ENCODE data around the gene ZDHHC14. TPM values are rescaled to one million over a fixed set of nuclear protein-coding genes. Genes with fewer than 3 reads are reported as not detected.

ZDHHC14 gene
- total RNA-seq, 1 experiment from 2014 or later: 1.7 TPM

GRCh38 chr6:157669747-157670216, 288.8 kb downstream of the ZDHHC14 start:
- H3K9me3 Mint-ChIP-seq: no peaks in the 10 kb centered on the region; a peak in 1 of 5 replicates
- Histone ChIP-seq H3K9me3 (ENCODE audit: control insufficient read depth, low read depth, low read length) (no peaks in the 10 kb centered on the region), H2BK20ac (ENCODE audit: low read depth, low read length, poor library complexity, severe bottlenecking) (no peak overlapping the region), H3T11ph (ENCODE audit: low read length) (no peak overlapping the region), H2BK120ac (ENCODE audit: low read depth, low read length, poor library complexity, severe bottlenecking) (no peak overlapping the region), H3K56ac (ENCODE audit: insufficient read length, low read depth, low read length) (no peak overlapping the region), H3K23ac (ENCODE audit: insufficient read length, low read depth, low read length) (no peak overlapping the region), H3K27me3 (ENCODE audit: insufficient read depth, low read length) (no peaks in the 10 kb centered on the region), H2BK12ac (ENCODE audit: insufficient read length, low read depth, low read length) (no peak overlapping the region), H2BK5ac (ENCODE audit: insufficient read length, low read length) (no peak overlapping the region), H2AFZ (ENCODE audit: low read length) (no peak overlapping the region), H3K14ac (ENCODE audit: insufficient read depth, low read length) (no peak overlapping the region; the same call in 1 of the 2 replicates), H3K79me1 (ENCODE audit: insufficient read depth, low read depth, low read length, poor library complexity, severe bottlenecking) (no peaks in the 10 kb centered on the region), H3K79me2 (ENCODE audit: insufficient read depth, low read length) (no peaks in the 10 kb centered on the region), H3K4ac (ENCODE audit: low read depth, low read length) (no peak overlapping the region), H4K20me1 (ENCODE audit: control insufficient read depth, insufficient read depth, insufficient read length) (no peaks in the 10 kb centered on the region), H3K27ac (ENCODE audit: insufficient read length, low read depth, low read length) (no peak overlapping the region), H3K18ac (ENCODE audit: insufficient read length, low read depth, low read length) (no peak overlapping the region), H2AK5ac (ENCODE audit: insufficient read length, low read length) (no peak overlapping the region), H2BK15ac (ENCODE audit: low read depth, low read length) (no peak overlapping the region), H4K8ac (replicated peaks; ENCODE audit: insufficient read length, low read depth, low read length) (no peak overlapping the region), H3K4me1 (ENCODE audit: insufficient read depth, low read length) (peaks cover 2% of the 10 kb centered on the region; the same call in 1 of the 2 replicates), H4K5ac (ENCODE audit: insufficient read length, low read depth, low read length) (no peak overlapping the region), H3K9ac (ENCODE audit: extremely low read depth, insufficient read length, low read length) (no peak overlapping the region), H3K23me2 (ENCODE audit: insufficient read length, low read depth, low read length, poor library complexity, severe bottlenecking) (no peaks in the 10 kb centered on the region), H3K4me2 (ENCODE audit: insufficient read depth, insufficient read length, low read length) (no peak overlapping the region), H4K91ac (ENCODE audit: insufficient read length, low read depth, low read length) (no peak overlapping the region)
- DNase-seq: peak; percentile 78
- peaks cover 0 to 5% (median 0%) of the 10 kb centered on the region in 3 experiments; a peak in 2 of 7 replicates for H3K36me3 Mint-ChIP-seq (ENCODE audit: insufficient read depth in 1 of 3, low read depth in 3 of 3)
- TF ChIP-seq, protein P1, sequence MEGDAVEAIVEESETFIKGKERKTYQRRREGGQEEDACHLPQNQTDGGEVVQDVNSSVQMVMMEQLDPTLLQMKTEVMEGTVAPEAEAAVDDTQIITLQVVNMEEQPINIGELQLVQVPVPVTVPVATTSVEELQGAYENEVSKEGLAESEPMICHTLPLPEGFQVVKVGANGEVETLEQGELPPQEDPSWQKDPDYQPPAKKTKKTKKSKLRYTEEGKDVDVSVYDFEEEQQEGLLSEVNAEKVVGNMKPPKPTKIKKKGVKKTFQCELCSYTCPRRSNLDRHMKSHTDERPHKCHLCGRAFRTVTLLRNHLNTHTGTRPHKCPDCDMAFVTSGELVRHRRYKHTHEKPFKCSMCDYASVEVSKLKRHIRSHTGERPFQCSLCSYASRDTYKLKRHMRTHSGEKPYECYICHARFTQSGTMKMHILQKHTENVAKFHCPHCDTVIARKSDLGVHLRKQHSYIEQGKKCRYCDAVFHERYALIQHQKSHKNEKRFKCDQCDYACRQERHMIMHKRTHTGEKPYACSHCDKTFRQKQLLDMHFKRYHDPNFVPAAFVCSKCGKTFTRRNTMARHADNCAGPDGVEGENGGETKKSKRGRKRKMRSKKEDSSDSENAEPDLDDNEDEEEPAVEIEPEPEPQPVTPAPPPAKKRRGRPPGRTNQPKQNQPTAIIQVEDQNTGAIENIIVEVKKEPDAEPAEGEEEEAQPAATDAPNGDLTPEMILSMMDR (conservative IDR thresholded peaks at IDR 0.05): peak; percentile 42; the same call in 2 of the 3 replicates
- no CpG with 5 or more reads among the region's 14 CpGs for WGBS (ENCODE audit: extremely low coverage, insufficient read length, low lambda C conversion rate)
- peaks cover 30 to 31% of the 10 kb centered on the region in 2 experiments for H3K4me1 Mint-ChIP-seq
- H3K27ac Mint-ChIP-seq: no peak overlapping the region
- peaks cover 5% of the 10 kb centered on the region for H3K27me3 Mint-ChIP-seq (ENCODE audit: low read depth)
- peak overlapping the region in 1 of 2 experiments; percentile 19; a peak in 1 of 5 replicates for H3K4me3 Mint-ChIP-seq

All from H9 (cell line).